ENCODE data around the gene PAX5. TPM values are rescaled to one million over a fixed set of nuclear protein-coding genes. Genes with fewer than 3 reads are reported as not detected.

PAX5 gene
- polyA plus RNA-seq, 3 donors = 0.03 to 0.15 TPM; not detected in 1

DNA sequence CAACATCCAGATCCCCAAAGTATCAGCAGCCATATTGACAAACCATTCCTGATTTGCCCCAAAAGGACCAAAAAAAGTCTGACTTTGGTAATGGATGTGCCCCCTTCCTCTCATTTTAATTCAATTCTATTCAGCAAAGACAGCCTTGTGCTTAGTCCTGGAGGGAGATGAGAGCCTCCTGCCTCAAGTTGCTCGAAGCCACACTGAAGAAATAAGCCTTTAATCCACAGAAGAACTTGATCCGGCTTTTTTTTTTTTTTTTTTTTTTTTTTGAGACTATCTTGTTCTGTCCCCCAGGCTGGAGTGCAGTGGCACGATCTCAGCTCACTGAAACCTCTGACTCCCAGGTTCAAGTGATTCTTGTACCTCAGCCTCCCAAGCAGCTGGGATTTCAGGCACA, 8.4 kb upstream of the PAX5 start:
- H2AFZ ChIP-seq (ENCODE audit: insufficient read depth, low read depth, low read length, poor library complexity, severe bottlenecking) = no peak overlapping the region
- peaks cover 0 to 4% of the 10 kb centered on the region in 2 donors for H3K36me3 Mint-ChIP-seq
- no peak for DNase-seq
- H3K9me3 Mint-ChIP-seq = peaks cover 0 to 11% (median 9%) of the 10 kb centered on the region in 7 donors
- peaks cover 7 to 8% of the 10 kb centered on the region in 2 donors for H3K4me1 ChIP-seq (ENCODE audit: control insufficient read depth in 1 of 2, insufficient read depth in 2 of 2, low read length in 2 of 2)
- no peaks in the 10 kb centered on the region for H3K36me3 ChIP-seq (replicated peaks in 1 of 2; ENCODE audit: control insufficient read depth in 1 of 2, insufficient read depth in 2 of 2, low read length in 2 of 2)
- no peak overlapping the region for H3K9ac ChIP-seq (ENCODE audit: insufficient read depth, low read length, poor library complexity, severe bottlenecking)
- peaks cover 65 to 81% (median 76%) of the 10 kb centered on the region in 3 donors for H3K27me3 Mint-ChIP-seq (ENCODE audit: low read depth in 3 of 3)
- H3K27ac ChIP-seq (ENCODE audit: low read depth in 1 of 2, low read length in 2 of 2) = no peak overlapping the region
- no peaks in the 10 kb centered on the region for H3K79me2 ChIP-seq (ENCODE audit: insufficient read depth, low read length)
- H3K4me3 Mint-ChIP-seq = peak overlapping the region in 1 of 2 donors; percentile 35
- no peaks in the 10 kb centered on the region for H4K20me1 ChIP-seq (ENCODE audit: insufficient read depth, low read length)
- TF ChIP-seq, protein P1, sequence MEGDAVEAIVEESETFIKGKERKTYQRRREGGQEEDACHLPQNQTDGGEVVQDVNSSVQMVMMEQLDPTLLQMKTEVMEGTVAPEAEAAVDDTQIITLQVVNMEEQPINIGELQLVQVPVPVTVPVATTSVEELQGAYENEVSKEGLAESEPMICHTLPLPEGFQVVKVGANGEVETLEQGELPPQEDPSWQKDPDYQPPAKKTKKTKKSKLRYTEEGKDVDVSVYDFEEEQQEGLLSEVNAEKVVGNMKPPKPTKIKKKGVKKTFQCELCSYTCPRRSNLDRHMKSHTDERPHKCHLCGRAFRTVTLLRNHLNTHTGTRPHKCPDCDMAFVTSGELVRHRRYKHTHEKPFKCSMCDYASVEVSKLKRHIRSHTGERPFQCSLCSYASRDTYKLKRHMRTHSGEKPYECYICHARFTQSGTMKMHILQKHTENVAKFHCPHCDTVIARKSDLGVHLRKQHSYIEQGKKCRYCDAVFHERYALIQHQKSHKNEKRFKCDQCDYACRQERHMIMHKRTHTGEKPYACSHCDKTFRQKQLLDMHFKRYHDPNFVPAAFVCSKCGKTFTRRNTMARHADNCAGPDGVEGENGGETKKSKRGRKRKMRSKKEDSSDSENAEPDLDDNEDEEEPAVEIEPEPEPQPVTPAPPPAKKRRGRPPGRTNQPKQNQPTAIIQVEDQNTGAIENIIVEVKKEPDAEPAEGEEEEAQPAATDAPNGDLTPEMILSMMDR (IDR thresholded peaks at IDR 0.05) = no peak
- intact Hi-C loops (cut with micrococcal nuclease) = no loop called here
- peaks cover 41 to 73% of the 10 kb centered on the region in 2 donors for H3K27me3 ChIP-seq (ENCODE audit: control insufficient read depth in 2 of 2, insufficient read depth in 2 of 2, low read length in 2 of 2)
- H3K9me3 ChIP-seq (replicated peaks in 1 of 2; ENCODE audit: control insufficient read depth in 1 of 2, insufficient read depth in 1 of 2, low read length in 2 of 2) = peaks cover 8 to 21% of the 10 kb centered on the region in 2 donors
- H3K4me3 ChIP-seq (replicated peaks in 1 of 3; ENCODE audit: low read depth in 2 of 3, low read length in 3 of 3) = no peak overlapping the region
- H3K27ac Mint-ChIP-seq = no peak overlapping the region
- H3K4me2 ChIP-seq (replicated peaks; ENCODE audit: extremely low read depth, low read length, poor library complexity, severe bottlenecking) = no peak overlapping the region
- H3K4me1 Mint-ChIP-seq = peaks cover 9% of the 10 kb centered on the region
- no CpG with 5 or more reads among the region's 3 CpGs for WGBS (ENCODE audit: insufficient coverage)

DNA sequence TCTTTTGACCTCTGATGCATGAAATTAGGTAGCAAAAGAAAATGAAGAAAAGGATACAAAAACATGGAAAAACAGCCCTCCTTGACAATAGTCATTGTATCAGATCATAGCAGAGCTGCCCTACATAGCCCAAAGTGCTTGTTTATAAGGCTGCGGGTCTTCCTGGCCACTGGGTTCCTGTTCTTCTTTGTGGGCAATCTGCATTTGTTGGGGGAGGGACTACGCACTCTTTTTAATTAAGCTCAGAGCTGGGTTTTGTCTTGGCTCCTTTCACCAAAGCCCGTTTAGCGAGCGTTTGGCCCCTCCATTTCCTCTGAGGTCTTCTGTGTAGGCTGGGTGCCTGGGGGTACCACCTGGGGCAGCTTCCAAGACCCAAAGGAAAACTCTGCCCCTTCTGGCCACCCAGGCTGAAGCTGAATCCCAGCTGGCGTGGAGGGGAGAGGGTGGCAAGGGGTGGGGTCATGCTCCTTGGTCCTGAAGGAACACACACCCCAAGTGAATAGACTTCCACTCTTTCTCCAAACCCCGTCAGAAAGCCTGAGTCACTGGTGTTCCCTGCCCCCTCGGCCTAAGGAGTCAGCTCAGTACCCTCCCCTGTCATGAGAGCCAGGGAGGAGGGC, 6.5 kb upstream of the PAX5 start:
- no peak overlapping the region for H3K9ac ChIP-seq (ENCODE audit: insufficient read depth, low read length, poor library complexity, severe bottlenecking)
- Mint-ChIP-seq H3K4me1 (peaks cover 25% of the 10 kb centered on the region), H3K27ac (peak overlapping the region in 1 of 7 donors; percentile 72), H3K36me3 (peaks cover 11 to 16% of the 10 kb centered on the region in 2 donors), H3K9me3 (peaks cover 4 to 27% (median 22%) of the 10 kb centered on the region in 7 donors), H3K27me3 (ENCODE audit: low read depth in 3 of 3) (peaks cover 76 to 89% (median 81%) of the 10 kb centered on the region in 3 donors), H3K4me3 (peak overlapping the region in 1 of 2 donors; percentile 69)
- H3K27ac ChIP-seq (ENCODE audit: low read depth in 1 of 2, low read length in 2 of 2) = no peak overlapping the region
- H4K20me1 ChIP-seq (ENCODE audit: insufficient read depth, low read length) = no peaks in the 10 kb centered on the region
- H3K9me3 ChIP-seq (replicated peaks in 1 of 2; ENCODE audit: control insufficient read depth in 1 of 2, insufficient read depth in 1 of 2, low read length in 2 of 2) = peaks cover 10 to 37% of the 10 kb centered on the region in 2 donors
- H3K36me3 ChIP-seq (replicated peaks in 1 of 2; ENCODE audit: control insufficient read depth in 1 of 2, insufficient read depth in 2 of 2, low read length in 2 of 2) = no peaks in the 10 kb centered on the region
- H3K4me2 ChIP-seq (replicated peaks; ENCODE audit: extremely low read depth, low read length, poor library complexity, severe bottlenecking) = no peak overlapping the region
- H2AFZ ChIP-seq (ENCODE audit: insufficient read depth, low read depth, low read length, poor library complexity, severe bottlenecking) = no peak overlapping the region
- no peaks in the 10 kb centered on the region for H3K79me2 ChIP-seq (ENCODE audit: insufficient read depth, low read length)
- TF ChIP-seq, protein P1 (IDR thresholded peaks at IDR 0.05) = no peak
- intact Hi-C loops (cut with micrococcal nuclease) = no loop called here
- DNase-seq = no peak
- peaks cover 23 to 26% of the 10 kb centered on the region in 2 donors for H3K4me1 ChIP-seq (ENCODE audit: control insufficient read depth in 1 of 2, insufficient read depth in 2 of 2, low read length in 2 of 2)
- H3K4me3 ChIP-seq (replicated peaks in 1 of 3; ENCODE audit: low read depth in 2 of 3, low read length in 3 of 3) = no peak overlapping the region
- H3K27me3 ChIP-seq (ENCODE audit: control insufficient read depth in 2 of 2, insufficient read depth in 2 of 2, low read length in 2 of 2) = peaks cover 52 to 80% of the 10 kb centered on the region in 2 donors
- WGBS (ENCODE audit: insufficient coverage) = no CpG with 5 or more reads among the region's 8 CpGs
